Myocyte (in vitro differentiated cells): ENCODE results near the gene QDPR. TPM values are rescaled to one million over a fixed set of nuclear protein-coding genes. Genes with fewer than 3 reads are reported as not detected.
"Not testable (repeated sequence)": the region's sequence is repeated elsewhere in the genome, so short reads cannot be mapped to it uniquely, and the experiment has no call there.

Source experiments
- DNase-seq: peaks from one replicate; pipeline ENCODE4 v3.0.0-alpha.2; 2012; ENCODE audit warnings: low read depth
- polyA plus RNA-seq: library from polyadenylated mRNA; unstranded; fragments of >200 nt; gene quantifications from one replicate; pipeline ENCODE4 v1.2.1, GENCODE V29; 2012; ENCODE audit warnings: missing spikeins
- total RNA-seq: library from RNA; depleted of rRNA; stranded (reverse); fragments of >200 nt; gene quantifications from 2 replicates; pipeline ENCODE4 v1.2.3, GENCODE V29; 2014

QDPR gene
- 12.0 and 36.8 TPM in 2 replicates for total RNA-seq
- polyA plus RNA-seq, result 34.8 TPM

- DNase-seq, result peak; percentile 86
These were observed at the start of gene QDPR for GRCh38 chr4:17511950-17512795. TSS of gene QDPR (minus strand) at chr4:17512090. CDS start at chr4:17512054, 36 bp downstream.

GRCh38 chr4:17561195-17561909, 49.5 kb upstream of the QDPR start:
- DNase-seq, result peak; percentile 73

GRCh38 chr4:17560065-17560673, 48.3 kb upstream of the QDPR start:
- DNase-seq, result no peak

- DNase-seq, result no peak
These were observed 47.8 kb upstream of the QDPR start for GRCh38 chr4:17559709-17560048.

GRCh38 chr4:17558941-17559708, 47.2 kb upstream of the QDPR start:
- no peak for DNase-seq

GRCh38 chr4:17557880-17558279, 46.0 kb upstream of the QDPR start:
- DNase-seq, result no peak

GRCh38 chr4:17556498-17556897, 44.6 kb upstream of the QDPR start:
- DNase-seq, result no peak

GRCh38 chr4:17554568-17554967, 42.7 kb upstream of the QDPR start:
- DNase-seq, result no peak

- DNase-seq, result peak; percentile 89
These were observed 40.5 kb upstream of the QDPR start for GRCh38 chr4:17552427-17552826.

GRCh38 chr4:17550549-17550948, 38.7 kb upstream of the QDPR start:
- no peak for DNase-seq

GRCh38 chr4:17546678-17547077, 34.8 kb upstream of the QDPR start:
- no peak for DNase-seq

GRCh38 chr4:17546222-17546621, 34.3 kb upstream of the QDPR start:
- DNase-seq, result no peak

GRCh38 chr4:17545374-17546140, 33.7 kb upstream of the QDPR start:
- DNase-seq, result no peak

GRCh38 chr4:17544831-17545234, 32.9 kb upstream of the QDPR start:
- DNase-seq, result no peak

GRCh38 chr4:17544205-17544604, 32.3 kb upstream of the QDPR start:
- peak; percentile 59 for DNase-seq

GRCh38 chr4:17537060-17537459, 25.2 kb upstream of the QDPR start:
- DNase-seq, result not testable (repeated sequence)

- no peak for DNase-seq
These were observed 24.0 kb upstream of the QDPR start for GRCh38 chr4:17535906-17536305.

- no peak for DNase-seq
These were observed 23.4 kb upstream of the QDPR start for GRCh38 chr4:17535242-17535641.

GRCh38 chr4:17534705-17535104, 22.8 kb upstream of the QDPR start:
- no peak for DNase-seq

GRCh38 chr4:17531538-17532285, 19.8 kb upstream of the QDPR start:
- no peak for DNase-seq
